Stomach (tissue), 4 donors: ENCODE results near the gene DHRSX.
"Not testable (repeated sequence)": the region's sequence is repeated elsewhere in the genome, so short reads cannot be mapped to it uniquely, and the experiment has no call there.

Experiments used
- CTCF ChIP-seq, 7 experiments: fragments of 450-650 bp in 4 of 7; fragments of 200-600 bp in 3 of 7; sonication (generic) in 3 of 7; IDR thresholded peaks; one replicate each; pipeline ENCODE4 v1.5.1; 2016 to 2019; ENCODE audit warnings: antibody characterized with exemption in 7 of 7, control low read depth in 2 of 7, mild to moderate bottlenecking in 1 of 7
- POLR2A ChIP-seq, 4 donors: fragments of 450-650 bp; IDR thresholded peaks; one replicate each; pipeline ENCODE4 v1.6.1; 2016; ENCODE audit warnings: antibody characterized with exemption in 4 of 4, control low read depth in 2 of 4, mild to moderate bottlenecking in 1 of 4, moderate library complexity in 1 of 4

GRCh38 chrX:2471126-2471525 is 29.6 kb downstream of the DHRSX start:
- not testable (repeated sequence) for TF ChIP-seq CTCF, POLR2A (IDR thresholded peaks at IDR 0.05)
